ENCODE data around the gene TBC1D19.
"Not testable (repeated sequence)": the region's sequence is repeated elsewhere in the genome, so short reads cannot be mapped to it uniquely, and the experiment has no call there.

Gene TBC1D19

GRCh38 chr4:26632916-26633315, 49.0 kb downstream of the TBC1D19 start:
- H3K4me3 ChIP-seq (ENCODE audit: low read depth, low read length) = no peak overlapping the region
- no peak for TF ChIP-seq CTCF (IDR thresholded peaks at IDR 0.05; ENCODE audit: control insufficient read depth, extremely low read depth, insufficient read depth)
- no peak for DNase-seq (ENCODE audit: low read depth)

GRCh38 chr4:26634237-26634636, 50.4 kb downstream of the TBC1D19 start:
- no peak for DNase-seq (ENCODE audit: low read depth)
- no peak overlapping the region for H3K4me3 ChIP-seq (ENCODE audit: low read depth, low read length)

GRCh38 chr4:26636458-26636857, 52.6 kb downstream of the TBC1D19 start:
- TF ChIP-seq CTCF (IDR thresholded peaks at IDR 0.05; ENCODE audit: control insufficient read depth, extremely low read depth, insufficient read depth) = no peak
- H3K4me3 ChIP-seq (ENCODE audit: low read depth, low read length) = no peak overlapping the region
- DNase-seq (ENCODE audit: low read depth) = no peak

More at GRCh38 chr4:26634237-26634636, 50.4 kb downstream of the TBC1D19 start:
- no peak for TF ChIP-seq CTCF (IDR thresholded peaks at IDR 0.05; ENCODE audit: control insufficient read depth, extremely low read depth, insufficient read depth)

- not testable (repeated sequence) for DNase-seq (ENCODE audit: low read depth); H3K4me3 ChIP-seq (ENCODE audit: low read depth, low read length)
Observed at GRCh38 chr4:26640639-26641038, 56.8 kb downstream of the TBC1D19 start.

GRCh38 chr4:26647523-26648224, 63.8 kb downstream of the TBC1D19 start:
- DNase-seq (ENCODE audit: low read depth) = no peak
- no peak for TF ChIP-seq CTCF (IDR thresholded peaks at IDR 0.05; ENCODE audit: control insufficient read depth, extremely low read depth, insufficient read depth)
- H3K4me3 ChIP-seq (ENCODE audit: low read depth, low read length) = no peak overlapping the region

GRCh38 chr4:26648260-26648659, 64.4 kb downstream of the TBC1D19 start:
- no peak for DNase-seq (ENCODE audit: low read depth)
- no peak for TF ChIP-seq CTCF (IDR thresholded peaks at IDR 0.05; ENCODE audit: control insufficient read depth, extremely low read depth, insufficient read depth)
- H3K4me3 ChIP-seq (ENCODE audit: low read depth, low read length) = no peak overlapping the region

- no peak for TF ChIP-seq CTCF (IDR thresholded peaks at IDR 0.05; ENCODE audit: control insufficient read depth, extremely low read depth, insufficient read depth)
Observed at GRCh38 chr4:26660261-26660660, 76.4 kb downstream of the TBC1D19 start.

More at GRCh38 chr4:26660261-26660660, 76.4 kb downstream of the TBC1D19 start:
- no peak for DNase-seq (ENCODE audit: low read depth)
- H3K4me3 ChIP-seq (ENCODE audit: low read depth, low read length) = no peak overlapping the region

Measured in LNCaP clone FGC (cell line).